Lung (tissue), 12 donors: ENCODE measurements around the gene FAM32A. TPM values are rescaled to one million over a fixed set of nuclear protein-coding genes. Genes with fewer than 3 reads are reported as not detected.

Experiments
- ATAC-seq: fragments of 200-7000 bp; cut with Tn5 transposase; one replicate; pipeline ENCODE4 v1.9.1; 2020; ENCODE audit warnings: moderate number of reproducible peaks; ENCODE audit not compliant: insufficient read depth, low FRiP score
- DNase-seq, 3 donors: peaks; one replicate each; pipeline ENCODE4 v3.0.0-alpha.2; 2013 to 2017
- H3K27ac ChIP-seq, 2 donors: one replicate each; pipeline ENCODE4 v1.5.1; 2013; ENCODE audit warnings: mild to moderate bottlenecking in 2 of 2, moderate library complexity in 2 of 2, control low read depth in 1 of 2, inconsistent platforms in 1 of 2, low read depth in 1 of 2, low read length in 1 of 2
- H3K27me3 ChIP-seq, 3 donors: one replicate each; pipeline ENCODE4 v1.5.1; 2013; ENCODE audit warnings: low read length in 2 of 3; ENCODE audit not compliant: control insufficient read depth in 3 of 3, insufficient read depth in 3 of 3
- H3K36me3 ChIP-seq, 4 donors: one replicate each; pipeline ENCODE4 v1.5.1; 2013; ENCODE audit warnings: low read length in 4 of 4, mild to moderate bottlenecking in 1 of 4, moderate library complexity in 1 of 4; ENCODE audit not compliant: control insufficient read depth in 4 of 4, insufficient read depth in 4 of 4
- H3K4me1 ChIP-seq, 5 donors: one replicate each; pipeline ENCODE4 v1.5.1; 2013; ENCODE audit warnings: low read length in 5 of 5, mild to moderate bottlenecking in 2 of 5, moderate library complexity in 1 of 5; ENCODE audit not compliant: control insufficient read depth in 5 of 5, insufficient read depth in 5 of 5
- H3K4me3 ChIP-seq: one replicate; pipeline ENCODE4 v1.5.1; 2013; ENCODE audit warnings: mild to moderate bottlenecking, control low read depth, moderate library complexity
- H3K9ac ChIP-seq, 2 donors: one replicate each; pipeline ENCODE4 v1.5.1; 2013; ENCODE audit warnings: low read length in 2 of 2, control low read depth in 1 of 2; ENCODE audit not compliant: insufficient read depth in 1 of 2
- H3K9me3 ChIP-seq, 4 donors: one replicate each; pipeline ENCODE4 v1.5.1; 2013; ENCODE audit warnings: low read length in 3 of 4, mild to moderate bottlenecking in 1 of 4, moderate library complexity in 1 of 4; ENCODE audit not compliant: control insufficient read depth in 4 of 4, insufficient read depth in 3 of 4
- WGBS, 2 donors: extraction: QIAGEN DNeasy Blood & Tissue Kit; methylation state at CpG; one replicate each; pipeline ENCODE4 v1.1.7; 2013; 5-methylcytosine and 5-hydroxymethylcytosine counted together
- polyA plus RNA-seq, 2 donors: library from polyadenylated mRNA; stranded (reverse); fragments of 200-250 nt; gene quantifications; one replicate each; pipeline ENCODE4 v1.2.1, GENCODE V29; 2013
- total RNA-seq, 2 donors: library from RNA; depleted of rRNA in 1 of 2; stranded (reverse); fragments of >200 nt in 1 of 2; gene quantifications; one replicate each; pipeline ENCODE4 v1.2.1, GENCODE V29; 2014 to 2021
- TF ChIP-seq, protein P1 (sequence below): IDR thresholded peaks from 2 replicates; pipeline ENCODE4 v1.5.1; 2012; ENCODE audit warnings: mild to moderate bottlenecking; ENCODE audit errors: control extremely low read depth, extremely low read depth
- donor health status: control.
- donor health status: control.
- donor health status: Bipolar disorder and iron deficiency.
- donor health status: healthy.
- donor health status: DM: yes; HTN: yes; CAD: no.

Gene FAM32A
- total and polyA plus RNA-seq, 4 donors: 53.5 to 81.7 (median 68.8) TPM

DNA sequence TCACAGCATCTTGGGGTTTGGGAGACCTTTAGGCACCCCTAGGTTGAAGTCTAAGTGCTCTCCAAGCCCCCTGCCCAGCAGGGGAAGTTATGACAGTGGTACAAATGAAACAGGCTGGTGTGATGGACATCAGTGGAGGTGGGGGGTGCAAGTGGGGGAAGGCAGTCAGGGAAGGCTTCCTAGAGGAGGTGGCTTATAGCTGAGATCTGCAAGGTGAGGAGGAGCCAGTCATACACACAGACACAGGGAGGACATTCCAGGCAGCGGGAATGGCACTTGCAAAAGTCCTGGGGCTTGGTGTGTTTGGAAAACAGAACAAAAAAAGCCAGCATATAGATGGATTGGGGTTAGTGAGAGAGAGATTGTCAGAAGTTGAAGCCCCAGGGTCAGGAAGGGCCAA lies 30.1 kb upstream of the FAM32A start:
- no peak for DNase-seq
- no peak overlapping the region for H3K9ac ChIP-seq
- H3K4me3 ChIP-seq: no peak overlapping the region

DNA sequence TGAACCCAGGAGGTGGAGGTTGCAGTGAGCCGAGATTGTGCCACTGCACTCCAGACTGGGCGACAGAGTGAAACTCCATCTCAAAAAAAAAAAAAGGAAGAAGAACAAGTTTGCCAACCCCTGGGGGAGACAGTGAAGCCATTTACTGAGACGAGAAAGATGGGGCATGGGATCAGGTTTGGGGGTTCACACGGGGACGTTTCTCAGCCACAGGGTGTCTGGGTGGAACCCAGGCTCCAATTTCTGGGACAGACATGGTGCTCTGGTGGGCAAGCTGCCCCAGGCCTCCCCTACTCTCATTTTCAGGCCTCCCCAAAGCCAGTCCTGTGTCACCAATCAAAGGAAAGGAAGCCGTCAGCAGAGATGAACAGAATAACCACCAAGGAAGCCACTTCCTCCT lies 28.3 kb upstream of the FAM32A start:
- Histone ChIP-seq H3K36me3 (peaks cover 0 to 3% (median 0%) of the 10 kb centered on the region in 4 donors), H3K9ac (no peak overlapping the region), H3K4me3 (no peak overlapping the region), H3K9me3 (no peaks in the 10 kb centered on the region), H3K27me3 (no peaks in the 10 kb centered on the region), H3K27ac (no peak overlapping the region), H3K4me1 (no peaks in the 10 kb centered on the region)
- WGBS, 2 donors: 43 to 72% methylated on average over 6 of the region's 6 CpGs
- no peak for DNase-seq
- ATAC-seq: no peak
- TF ChIP-seq, protein P1, sequence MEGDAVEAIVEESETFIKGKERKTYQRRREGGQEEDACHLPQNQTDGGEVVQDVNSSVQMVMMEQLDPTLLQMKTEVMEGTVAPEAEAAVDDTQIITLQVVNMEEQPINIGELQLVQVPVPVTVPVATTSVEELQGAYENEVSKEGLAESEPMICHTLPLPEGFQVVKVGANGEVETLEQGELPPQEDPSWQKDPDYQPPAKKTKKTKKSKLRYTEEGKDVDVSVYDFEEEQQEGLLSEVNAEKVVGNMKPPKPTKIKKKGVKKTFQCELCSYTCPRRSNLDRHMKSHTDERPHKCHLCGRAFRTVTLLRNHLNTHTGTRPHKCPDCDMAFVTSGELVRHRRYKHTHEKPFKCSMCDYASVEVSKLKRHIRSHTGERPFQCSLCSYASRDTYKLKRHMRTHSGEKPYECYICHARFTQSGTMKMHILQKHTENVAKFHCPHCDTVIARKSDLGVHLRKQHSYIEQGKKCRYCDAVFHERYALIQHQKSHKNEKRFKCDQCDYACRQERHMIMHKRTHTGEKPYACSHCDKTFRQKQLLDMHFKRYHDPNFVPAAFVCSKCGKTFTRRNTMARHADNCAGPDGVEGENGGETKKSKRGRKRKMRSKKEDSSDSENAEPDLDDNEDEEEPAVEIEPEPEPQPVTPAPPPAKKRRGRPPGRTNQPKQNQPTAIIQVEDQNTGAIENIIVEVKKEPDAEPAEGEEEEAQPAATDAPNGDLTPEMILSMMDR: no peak

More for the DNA sequence above, 30.1 kb upstream of the FAM32A start:
- no peaks in the 10 kb centered on the region for H3K4me1 ChIP-seq
- no peak for ATAC-seq
- H3K27me3 ChIP-seq: no peaks in the 10 kb centered on the region
- TF ChIP-seq, protein P1: no peak
- 88 to 92% methylated on average over 1 of the region's 1 CpG for WGBS, 2 donors
- H3K36me3 ChIP-seq: peaks cover 0 to 3% (median 0%) of the 10 kb centered on the region in 4 donors
- H3K27ac ChIP-seq: no peak overlapping the region
- no peaks in the 10 kb centered on the region for H3K9me3 ChIP-seq

DNA sequence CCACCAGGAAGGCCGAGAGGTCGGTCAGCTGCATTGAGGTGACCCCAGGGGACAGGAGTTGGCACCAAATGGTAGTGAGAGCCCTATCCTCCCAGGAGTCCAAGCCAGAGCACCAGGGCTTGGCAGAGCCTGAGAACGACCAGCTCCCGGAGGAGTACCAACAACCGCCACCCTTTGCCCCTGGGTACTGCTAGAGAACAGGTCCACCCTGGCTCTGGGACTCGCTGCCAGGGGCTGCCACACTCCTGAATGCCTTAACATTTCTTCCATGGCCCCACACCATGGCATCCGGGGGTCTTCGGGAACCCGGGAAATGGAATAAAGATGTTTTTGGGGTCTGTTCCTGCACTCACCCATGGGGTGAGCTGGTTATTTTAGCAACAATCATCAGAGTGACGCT lies 27.6 kb upstream of the FAM32A start:
- ATAC-seq (no peak), DNase-seq (no peak)
- Histone ChIP-seq H3K9ac (no peak overlapping the region), H3K9me3 (no peaks in the 10 kb centered on the region), H3K27ac (no peak overlapping the region), H3K36me3 (peaks cover 0 to 3% (median 0%) of the 10 kb centered on the region in 4 donors), H3K4me1 (no peaks in the 10 kb centered on the region), H3K4me3 (no peak overlapping the region), H3K27me3 (no peaks in the 10 kb centered on the region)
- WGBS, 2 donors: 87 to 88% methylated on average over 10 of the region's 10 CpGs
- TF ChIP-seq, protein P1: no peak

DNA sequence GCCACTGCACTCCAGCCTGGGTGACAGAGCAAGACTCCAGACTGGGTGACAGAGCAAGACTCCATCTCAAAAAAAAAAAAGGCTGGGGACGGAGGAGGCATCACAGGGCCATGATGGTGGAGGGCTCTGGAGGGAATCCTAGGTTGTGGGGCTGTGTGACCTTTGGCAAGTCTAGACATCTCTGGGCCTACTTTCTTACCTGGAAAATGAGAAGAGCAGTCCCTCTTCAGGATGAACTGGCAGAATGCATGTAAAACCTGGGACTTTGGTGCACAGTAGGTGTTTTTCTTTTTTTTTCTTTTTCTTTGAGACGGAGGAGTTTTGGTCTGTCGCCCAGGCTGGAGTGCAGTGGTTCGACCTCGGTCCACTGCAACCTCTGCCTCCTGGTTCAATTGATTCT lies 25.6 kb upstream of the FAM32A start:
- Histone ChIP-seq H3K27ac (no peak overlapping the region), H3K36me3 (peaks cover 0 to 3% (median 0%) of the 10 kb centered on the region in 4 donors), H3K9ac (no peak overlapping the region), H3K4me3 (no peak overlapping the region), H3K9me3 (no peaks in the 10 kb centered on the region), H3K27me3 (no peaks in the 10 kb centered on the region), H3K4me1 (no peaks in the 10 kb centered on the region)
- ATAC-seq (no peak), DNase-seq (no peak)
- TF ChIP-seq, protein P1: no peak
- 94% methylated on average over 5 of the region's 5 CpGs for WGBS, 2 donors
